Measurements from ENCODE around the gene CHST7. TPM values are rescaled to one million over a fixed set of nuclear protein-coding genes. Genes with fewer than 3 reads are reported as not detected.

CHST7 gene
- total and polyA plus RNA-seq, 12 donors, result 3.5 to 27.7 (median 8.6) TPM

DNA sequence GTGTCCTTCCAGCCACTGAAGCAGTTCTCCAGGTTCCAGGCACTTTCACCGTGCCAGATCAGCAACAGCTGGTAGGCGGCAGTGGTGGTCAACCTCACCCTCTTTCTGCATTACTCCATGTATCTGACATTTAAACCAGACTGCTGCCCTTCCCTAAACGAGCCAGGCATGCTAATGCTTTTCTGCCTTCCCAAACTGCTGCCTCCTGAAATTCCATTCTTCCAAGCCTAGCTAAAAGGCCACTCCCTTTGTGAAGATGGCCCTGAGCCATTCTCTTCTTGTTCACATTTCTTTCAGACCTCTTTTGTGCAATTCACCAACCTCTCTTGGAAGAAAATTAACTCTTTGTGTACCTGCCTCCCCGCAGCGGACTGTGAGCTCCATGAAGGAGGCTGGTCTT lies 73.7 kb downstream of the CHST7 start:
- H3K27ac ChIP-seq, result no peak overlapping the region
- H3K36me3 ChIP-seq, result no peaks in the 10 kb centered on the region
- no peak overlapping the region for H3K4me3 ChIP-seq
- DNase-seq, result no peak
- intact Hi-C loops (cut with DNase I), result loop anchor here in 4 of 10 donors (5.0 to 10.0 kb wide), 3 partner anchors 40 to 75 kb away; partner anchors contain the start of gene CHST7 (in 3 of the 4)
- no peaks in the 10 kb centered on the region for H3K9me3 ChIP-seq
- H3K27me3 ChIP-seq, result peaks cover 0 to 18% (median 0%) of the 10 kb centered on the region in 7 donors
- H3K4me1 ChIP-seq, result peaks cover 0 to 25% (median 16%) of the 10 kb centered on the region in 9 donors
- WGBS, 2 donors, result 75 to 85% methylated on average over 5 of the region's 5 CpGs
- no peak for ATAC-seq
- TF ChIP-seq, protein P1, sequence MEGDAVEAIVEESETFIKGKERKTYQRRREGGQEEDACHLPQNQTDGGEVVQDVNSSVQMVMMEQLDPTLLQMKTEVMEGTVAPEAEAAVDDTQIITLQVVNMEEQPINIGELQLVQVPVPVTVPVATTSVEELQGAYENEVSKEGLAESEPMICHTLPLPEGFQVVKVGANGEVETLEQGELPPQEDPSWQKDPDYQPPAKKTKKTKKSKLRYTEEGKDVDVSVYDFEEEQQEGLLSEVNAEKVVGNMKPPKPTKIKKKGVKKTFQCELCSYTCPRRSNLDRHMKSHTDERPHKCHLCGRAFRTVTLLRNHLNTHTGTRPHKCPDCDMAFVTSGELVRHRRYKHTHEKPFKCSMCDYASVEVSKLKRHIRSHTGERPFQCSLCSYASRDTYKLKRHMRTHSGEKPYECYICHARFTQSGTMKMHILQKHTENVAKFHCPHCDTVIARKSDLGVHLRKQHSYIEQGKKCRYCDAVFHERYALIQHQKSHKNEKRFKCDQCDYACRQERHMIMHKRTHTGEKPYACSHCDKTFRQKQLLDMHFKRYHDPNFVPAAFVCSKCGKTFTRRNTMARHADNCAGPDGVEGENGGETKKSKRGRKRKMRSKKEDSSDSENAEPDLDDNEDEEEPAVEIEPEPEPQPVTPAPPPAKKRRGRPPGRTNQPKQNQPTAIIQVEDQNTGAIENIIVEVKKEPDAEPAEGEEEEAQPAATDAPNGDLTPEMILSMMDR (IDR thresholded peaks at IDR 0.05), result no peak

Other genes with a start within 250 kb of the CHST7 start
- gene ZNF674, start 28.3 kb upstream of the CHST7 start, total RNA-seq, result 1 to 10 TPM; 2.1 to 4.3 (median 2.6) TPM
- gene ZNF674, start 28.3 kb upstream of the CHST7 start, polyA plus RNA-seq, result 1 to 10 TPM in 1 of 2 donors, under 1 TPM in 1; 0.91 to 1.9 TPM
- gene SLC9A7, start 185.4 kb downstream of the CHST7 start, total RNA-seq, result 1 to 10 TPM in 9 of 10 donors, under 1 TPM in 1; 0.71 to 7.5 (median 2.2) TPM
- gene SLC9A7, start 185.4 kb downstream of the CHST7 start, polyA plus RNA-seq, result under 1 TPM; 0.43 to 0.59 TPM